ENCODE data around the gene SLC45A3. TPM values are rescaled to one million over a fixed set of nuclear protein-coding genes. Genes with fewer than 3 reads are reported as not detected.
A peak's percentile ranks its signal among the peaks of the same experiment; 100 is the strongest.

The SLC45A3 gene
- total RNA-seq, 1 donor from 2014 or later = 7.5 TPM

DNA sequence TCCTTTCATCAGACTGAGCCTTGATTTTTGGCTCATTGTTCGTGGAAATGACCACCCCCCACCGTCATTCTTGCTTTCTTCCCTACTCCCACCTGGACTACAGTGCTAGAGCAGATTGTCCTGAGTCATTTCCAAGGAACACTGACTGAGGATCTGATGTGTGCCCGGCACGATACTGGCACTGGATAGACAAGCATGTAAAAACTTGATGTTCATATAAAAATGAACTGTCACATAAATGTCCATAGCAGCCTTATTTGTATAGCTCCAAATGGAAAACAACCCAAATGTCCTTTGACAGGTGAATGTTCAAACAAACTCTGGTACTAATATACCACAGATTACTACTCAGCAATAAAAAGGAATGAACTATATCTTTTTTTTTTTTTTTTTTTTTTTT is 18.6 kb upstream of the SLC45A3 start:
- H3K4me1 Mint-ChIP-seq = peaks cover 15% of the 10 kb centered on the region
- H3K4me3 Mint-ChIP-seq = no peak overlapping the region
- TF ChIP-seq CTCF (IDR thresholded peaks at IDR 0.05; ENCODE audit: unreplicated experiment) = no peak
- no peaks in the 10 kb centered on the region for H3K27me3 Mint-ChIP-seq (ENCODE audit: low read depth)
- no peaks in the 10 kb centered on the region for H3K9me3 Mint-ChIP-seq
- DNase-seq (ENCODE audit: low spot score in 2 of 2, unreplicated experiment in 2 of 2) = no peak
- H3K36me3 Mint-ChIP-seq = peaks cover 3% of the 10 kb centered on the region
- no peak overlapping the region for H3K27ac Mint-ChIP-seq

DNA sequence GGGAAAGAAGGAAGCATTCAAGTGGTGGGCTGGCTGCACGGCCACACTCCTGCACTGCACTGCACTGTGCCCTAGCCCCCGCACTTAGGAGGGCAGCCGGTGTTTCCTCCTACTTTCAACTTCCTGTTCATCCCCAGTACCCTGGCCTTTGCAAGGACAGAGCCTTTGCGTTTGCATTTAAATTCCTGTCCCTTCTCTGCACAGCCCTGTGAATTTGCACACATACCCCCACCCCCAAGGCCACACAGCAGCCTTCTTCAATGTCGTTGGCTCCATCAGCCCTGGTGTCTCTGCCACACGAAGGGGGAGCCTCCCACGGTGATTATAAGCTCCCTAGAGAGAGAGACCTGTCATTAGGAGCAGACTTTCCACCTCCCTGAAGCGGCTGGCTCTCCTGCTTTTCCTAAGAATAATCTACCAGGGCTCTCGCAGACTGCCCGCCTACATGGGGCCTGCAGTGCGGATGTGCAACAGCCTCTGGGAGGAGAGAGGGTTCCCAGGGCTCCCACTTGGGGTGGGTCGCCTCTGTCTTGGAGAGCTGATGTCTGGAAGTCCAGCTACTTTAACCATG is 13.2 kb upstream of the SLC45A3 start:
- Mint-ChIP-seq H3K27ac (peak overlapping the region; percentile 25), H3K4me3 (no peak overlapping the region), H3K27me3 (ENCODE audit: low read depth) (no peaks in the 10 kb centered on the region), H3K36me3 (no peaks in the 10 kb centered on the region), H3K9me3 (no peaks in the 10 kb centered on the region), H3K4me1 (peaks cover 27% of the 10 kb centered on the region)
- no peak for TF ChIP-seq CTCF (IDR thresholded peaks at IDR 0.05; ENCODE audit: unreplicated experiment)
- DNase-seq (ENCODE audit: low spot score in 2 of 2, unreplicated experiment in 2 of 2) = no peak

DNA sequence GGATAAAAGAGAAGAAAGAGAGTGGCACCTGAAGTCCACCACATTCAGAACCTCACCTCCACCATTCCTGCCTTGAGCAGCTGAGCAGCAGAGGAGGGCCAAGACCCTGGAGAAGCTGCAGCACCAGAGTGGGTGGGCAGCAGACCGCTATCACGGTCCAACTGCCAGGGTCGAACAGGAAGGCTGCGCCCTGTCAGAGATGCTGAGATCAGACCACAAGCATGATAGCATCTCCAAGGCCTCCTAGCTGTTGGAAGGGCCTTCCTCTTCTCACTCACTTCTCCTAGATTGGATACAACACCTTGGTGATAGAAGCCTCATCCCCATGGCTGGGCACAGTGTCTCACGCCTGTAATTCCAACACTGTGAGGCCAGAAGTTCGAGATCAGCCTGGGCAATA is 12.1 kb upstream of the SLC45A3 start:
- Mint-ChIP-seq H3K4me3 (no peak overlapping the region), H3K27ac (no peak overlapping the region), H3K27me3 (ENCODE audit: low read depth) (no peaks in the 10 kb centered on the region), H3K36me3 (no peaks in the 10 kb centered on the region), H3K9me3 (no peaks in the 10 kb centered on the region), H3K4me1 (peaks cover 35% of the 10 kb centered on the region)
- TF ChIP-seq CTCF (IDR thresholded peaks at IDR 0.05; ENCODE audit: unreplicated experiment) = no peak
- no peak for DNase-seq (ENCODE audit: low spot score in 2 of 2, unreplicated experiment in 2 of 2)

- DNase-seq (ENCODE audit: low spot score in 2 of 2, unreplicated experiment in 2 of 2) = no peak
- peaks cover 36% of the 10 kb centered on the region for H3K4me1 Mint-ChIP-seq
- H3K9me3 Mint-ChIP-seq = no peaks in the 10 kb centered on the region
- no peak for TF ChIP-seq CTCF (IDR thresholded peaks at IDR 0.05; ENCODE audit: unreplicated experiment)
- H3K27ac Mint-ChIP-seq = no peak overlapping the region
- no peaks in the 10 kb centered on the region for H3K27me3 Mint-ChIP-seq (ENCODE audit: low read depth)
- no peaks in the 10 kb centered on the region for H3K36me3 Mint-ChIP-seq
- no peak overlapping the region for H3K4me3 Mint-ChIP-seq
Observed at GRCh38 chr1:205690122-205690756, 9.9 kb upstream of the SLC45A3 start.

DNA sequence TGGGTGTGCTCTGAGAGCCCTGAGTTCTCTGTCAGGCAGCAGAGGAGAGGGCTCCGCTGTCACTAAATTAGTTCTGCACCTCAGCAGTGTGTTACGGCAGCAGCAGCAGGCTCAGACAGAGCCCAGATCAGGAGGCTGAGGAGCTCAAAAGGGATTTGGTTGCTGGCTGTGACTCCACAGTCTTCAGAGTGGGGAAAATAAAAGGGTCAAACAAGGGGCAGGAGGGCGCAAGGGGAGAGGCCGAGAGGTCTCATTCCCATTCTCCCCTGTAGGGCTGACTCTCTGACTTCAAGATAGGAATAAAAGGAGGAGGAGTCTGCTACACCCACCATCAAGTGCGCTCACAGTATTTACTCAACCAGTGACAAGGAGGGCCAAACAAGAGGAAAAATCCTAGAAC is 9.2 kb upstream of the SLC45A3 start:
- peaks cover 34% of the 10 kb centered on the region for H3K4me1 Mint-ChIP-seq

More for the DNA sequence above, 9.2 kb upstream of the SLC45A3 start:
- Mint-ChIP-seq H3K4me3 (no peak overlapping the region), H3K9me3 (no peaks in the 10 kb centered on the region), H3K36me3 (no peaks in the 10 kb centered on the region), H3K27ac (peak overlapping the region; percentile 40), H3K27me3 (ENCODE audit: low read depth) (no peaks in the 10 kb centered on the region)
- TF ChIP-seq CTCF (IDR thresholded peaks at IDR 0.05; ENCODE audit: unreplicated experiment) = no peak
- DNase-seq (ENCODE audit: low spot score in 2 of 2, unreplicated experiment in 2 of 2) = no peak
